HG02763 (cell line): ENCODE results near the gene WDR64.
"Not testable (repeated sequence)": the region's sequence is repeated elsewhere in the genome, so short reads cannot be mapped to it uniquely, and the experiment has no call there.

ENCODE experiments used
- ATAC-seq: cut with Tn5 transposase; IDR thresholded peaks from one replicate; pipeline ENCODE4 v1.9.1; 2021; ENCODE audit warnings: mild to moderate bottlenecking, moderate library complexity; ENCODE audit not compliant: unreplicated experiment

Gene WDR64

GRCh38 chr1:241697640-241698018, 45.5 kb downstream of the WDR64 start:
- ATAC-seq: no peak

- ATAC-seq: no peak
These were observed 46.1 kb downstream of the WDR64 start for GRCh38 chr1:241698177-241698576.

GRCh38 chr1:241701483-241702295, 49.6 kb downstream of the WDR64 start:
- ATAC-seq: no peak

GRCh38 chr1:241702442-241703373, 50.6 kb downstream of the WDR64 start:
- ATAC-seq: no peak

- not testable (repeated sequence) for ATAC-seq
These were observed 51.7 kb downstream of the WDR64 start for GRCh38 chr1:241703739-241704138.

- no peak for ATAC-seq
These were observed 54.2 kb downstream of the WDR64 start for GRCh38 chr1:241706257-241706656.

GRCh38 chr1:241706967-241707366, 54.9 kb downstream of the WDR64 start:
- ATAC-seq: no peak

GRCh38 chr1:241707442-241707841, 55.4 kb downstream of the WDR64 start:
- no peak for ATAC-seq

GRCh38 chr1:241711326-241711725, 59.2 kb downstream of the WDR64 start:
- no peak for ATAC-seq

- ATAC-seq: no peak
These were observed 61.2 kb downstream of the WDR64 start for GRCh38 chr1:241713316-241713715.

GRCh38 chr1:241714321-241715218, 62.5 kb downstream of the WDR64 start:
- no peak for ATAC-seq

- ATAC-seq: no peak
These were observed 63.4 kb downstream of the WDR64 start for GRCh38 chr1:241715435-241715834.

GRCh38 chr1:241715956-241716355, 63.9 kb downstream of the WDR64 start:
- no peak for ATAC-seq

- ATAC-seq: no peak
These were observed 65.0 kb downstream of the WDR64 start for GRCh38 chr1:241716915-241717656.

GRCh38 chr1:241717975-241718374, 65.9 kb downstream of the WDR64 start:
- no peak for ATAC-seq

- ATAC-seq: no peak
These were observed 68.9 kb downstream of the WDR64 start for GRCh38 chr1:241721011-241721410.

- no peak for ATAC-seq
These were observed 70.9 kb downstream of the WDR64 start for GRCh38 chr1:241722947-241723346.

GRCh38 chr1:241724741-241725356, 72.8 kb downstream of the WDR64 start:
- no peak for ATAC-seq

GRCh38 chr1:241730031-241730430, 78.0 kb downstream of the WDR64 start:
- ATAC-seq: no peak

- ATAC-seq: no peak
These were observed 81.8 kb downstream of the WDR64 start for GRCh38 chr1:241733899-241734298.
